Endothelial cell of umbilical vein (primary cell): ENCODE measurements around the gene SHROOM2. TPM values are rescaled to one million over a fixed set of nuclear protein-coding genes. Genes with fewer than 3 reads are reported as not detected.

ENCODE experiments used
- BruUV-seq: library from RNA; stranded (reverse); fragments of 400-500 nt; replicated peaks from 2 replicates; lab custom pipeline; 2021; lab: Mats Ljungman, UMichigan
- CTCF ChIA-PET: fragments of 300-600, 350-600 bp; sonication (Branson Sonifier 250); formaldehyde crosslinking; loops from one replicate; lab custom pipeline; 2021; ENCODE audit warnings: antibody characterized with exemption, inconsistent platforms; lab: Charles Lee
- POLR2A ChIA-PET: fragments of 300-600, 350-600 bp; sonication (Branson Sonifier 250); formaldehyde crosslinking; loops from one replicate; lab custom pipeline; 2021; ENCODE audit warnings: antibody characterized with exemption, inconsistent platforms; lab: Charles Lee
- DNase-seq: peaks from one replicate; pipeline ENCODE4 v3.0.0-alpha.2; 2011; ENCODE audit warnings: low read depth, low spot score
- FAIRE-seq: peaks from 2 replicates; lab custom pipeline; 2011; peaks lifted over from hg19 to GRCh38; lab: Jason Lieb, UNC
- H2AFZ ChIP-seq: 2 replicates; pipeline ENCODE4 v1.6.0; 2012; ENCODE audit warnings: low read depth, low read length, control low read depth, inconsistent platforms
- H3K27ac ChIP-seq: 2 replicates; pipeline ENCODE4 v1.5.1; 2011; ENCODE audit warnings: low read depth, mild to moderate bottlenecking, control low read depth, low read length, moderate library complexity; ENCODE audit not compliant: insufficient read depth
- H3K27me3 ChIP-seq, 2 experiments: 2 replicates each; pipeline versions ENCODE4 v1.6.0 to v1.6.1; 2011; ENCODE audit warnings: low read length in 2 of 2, mixed read lengths in 1 of 2; ENCODE audit not compliant: control insufficient read depth in 2 of 2, insufficient read depth in 2 of 2
- H3K36me3 ChIP-seq, 2 experiments: 2 replicates in 1 of 2; 3 replicates in 1 of 2; pipeline ENCODE4 v1.5.1; 2011; ENCODE audit warnings: low read length in 2 of 2, mild to moderate bottlenecking in 1 of 2, moderate library complexity in 1 of 2; ENCODE audit not compliant: control insufficient read depth in 2 of 2, insufficient read depth in 2 of 2; ENCODE audit errors: extremely low read depth in 1 of 2
- H3K4me1 ChIP-seq: 3 replicates; pipeline ENCODE4 v1.5.1; 2011; ENCODE audit warnings: mild to moderate bottlenecking, low read length; ENCODE audit not compliant: control insufficient read depth, insufficient read depth; ENCODE audit errors: extremely low read depth
- H3K4me2 ChIP-seq: 2 replicates; pipeline ENCODE4 v1.6.1; 2011; ENCODE audit warnings: low read length, control low read depth, mixed read lengths; ENCODE audit not compliant: insufficient read depth
- H3K4me3 ChIP-seq, 3 experiments: fragments of 200-600 bp in 1 of 3; sonication (generic), shearing (Covaris generic) in 1 of 3; replicated peaks in 1 of 3; 2 replicates each; pipeline ENCODE4 v1.5.1; 2011 to 2016; ENCODE audit warnings: control low read depth in 3 of 3, low read length in 3 of 3, mild to moderate bottlenecking in 2 of 3, inconsistent platforms in 1 of 3, low read depth in 1 of 3, moderate library complexity in 1 of 3; ENCODE audit not compliant: insufficient read depth in 1 of 3
- H3K79me2 ChIP-seq: 2 replicates; pipeline ENCODE4 v1.6.0; 2012; ENCODE audit warnings: low read length, inconsistent platforms; ENCODE audit not compliant: control insufficient read depth, insufficient read depth
- H3K9ac ChIP-seq: replicated peaks from 2 replicates; pipeline ENCODE3; 2011; ENCODE audit warnings: low read length, control low read depth; ENCODE audit not compliant: insufficient read depth; ENCODE audit errors: extremely low read depth
- H3K9me1 ChIP-seq: replicated peaks from 3 replicates; pipeline ENCODE4 v1.6.0; 2011; ENCODE audit warnings: mild to moderate bottlenecking, low read length; ENCODE audit not compliant: control insufficient read depth, insufficient read depth; ENCODE audit errors: extremely low read depth
- H3K9me3 ChIP-seq: replicated peaks from 2 replicates; pipeline ENCODE4 v1.5.1; 2012; ENCODE audit warnings: low read length, inconsistent platforms; ENCODE audit not compliant: control insufficient read depth, insufficient read depth
- H4K20me1 ChIP-seq: replicated peaks from 2 replicates; pipeline ENCODE3; 2011; ENCODE audit warnings: mild to moderate bottlenecking, low read length; ENCODE audit not compliant: control insufficient read depth, insufficient read depth; ENCODE audit errors: extremely low read depth
- EZH2 ChIP-seq: IDR thresholded peaks from 2 replicates; pipeline ENCODE4 v1.6.1; 2012; ENCODE audit warnings: borderline replicate concordance, low read depth, mild to moderate bottlenecking, moderate library complexity, low read length, inconsistent platforms; ENCODE audit not compliant: severe bottlenecking
- FOS ChIP-seq: IDR thresholded peaks from 2 replicates; pipeline ENCODE4 v1.6.1; 2011; ENCODE audit warnings: mild to moderate bottlenecking, low read length, moderate library complexity, borderline replicate concordance; ENCODE audit not compliant: insufficient read depth
- GATA2 ChIP-seq: IDR thresholded peaks from 2 replicates; pipeline ENCODE4 v1.7.0; 2011; ENCODE audit warnings: low read depth, mild to moderate bottlenecking, moderate library complexity, mixed read lengths, low read length; ENCODE audit not compliant: insufficient read length, insufficient read depth
- JUN ChIP-seq: IDR thresholded peaks from 2 replicates; pipeline ENCODE4 v1.6.1; 2011; ENCODE audit warnings: borderline replicate concordance, low read depth; ENCODE audit not compliant: insufficient read length, insufficient read depth
- MYC ChIP-seq: IDR thresholded peaks from one replicate; pipeline ENCODE4 v1.6.1; 2011; ENCODE audit warnings: mild to moderate bottlenecking, low read depth, low read length
- POLR2A ChIP-seq: IDR thresholded peaks from 2 replicates; pipeline ENCODE4 v1.6.1; 2012; ENCODE audit warnings: low read depth, mild to moderate bottlenecking, control low read depth, low read length
- POLR2AphosphoS5 ChIP-seq: IDR thresholded peaks from 2 replicates; pipeline ENCODE4 v1.6.1; 2012; ENCODE audit warnings: low read depth, mild to moderate bottlenecking, control low read depth, low read length, moderate library complexity; ENCODE audit not compliant: insufficient read depth
- dilution Hi-C: fragments of 300-500 bp; cut with MboI; formaldehyde crosslinking; loops from one replicate; pipeline ENCODE4 v1.15.0; 2019; ENCODE audit warnings: low sequenced_read_pairs; ENCODE audit not compliant: extremely low pct_ligation_motif_present
- intact Hi-C: fragments of 100-400 bp; cut with micrococcal nuclease; formaldehyde crosslinking; loops from one replicate; pipeline ENCODE4 v1.10.0; 2022
- polyA plus RNA-seq, 4 experiments: library from polyadenylated mRNA; depleted of rRNA in 3 of 4; stranded (reverse) in 3 of 4; unstranded in 1 of 4; fragments of >200 nt; gene quantifications; 2 replicates each; pipeline versions ENCODE4 v1.2.1 to v1.2.3, GENCODE V29; 2011 to 2012; ENCODE audit warnings: missing spikeins in 1 of 4
- total RNA-seq: library from RNA; stranded (reverse); gene quantifications from 2 replicates; pipeline ENCODE4 v1.2.3, GENCODE V29; 2021
- TF ChIP-seq, protein P1 (sequence below): IDR thresholded peaks from 2 replicates; pipeline ENCODE4 v1.6.1; 2011; ENCODE audit not compliant: insufficient read depth, insufficient read length
- TF ChIP-seq, protein P2 (sequence below), 2 donors: IDR thresholded peaks; 1 replicate in 1 of 2; 2 replicates in 1 of 2; pipeline ENCODE4 v1.5.1; 2011; ENCODE audit warnings: low read length in 2 of 2, mild to moderate bottlenecking in 2 of 2, moderate library complexity in 2 of 2, control low read depth in 1 of 2, inconsistent platforms in 1 of 2, low read depth in 1 of 2; ENCODE audit not compliant: insufficient read depth in 1 of 2; ENCODE audit errors: extremely low read depth in 1 of 2

SHROOM2 gene
- total and polyA plus RNA-seq, 2 donors (not counting 3 experiments of a cell fraction or from before 2014, with no cell fraction given), result 3.7 to 11.8 TPM

DNA sequence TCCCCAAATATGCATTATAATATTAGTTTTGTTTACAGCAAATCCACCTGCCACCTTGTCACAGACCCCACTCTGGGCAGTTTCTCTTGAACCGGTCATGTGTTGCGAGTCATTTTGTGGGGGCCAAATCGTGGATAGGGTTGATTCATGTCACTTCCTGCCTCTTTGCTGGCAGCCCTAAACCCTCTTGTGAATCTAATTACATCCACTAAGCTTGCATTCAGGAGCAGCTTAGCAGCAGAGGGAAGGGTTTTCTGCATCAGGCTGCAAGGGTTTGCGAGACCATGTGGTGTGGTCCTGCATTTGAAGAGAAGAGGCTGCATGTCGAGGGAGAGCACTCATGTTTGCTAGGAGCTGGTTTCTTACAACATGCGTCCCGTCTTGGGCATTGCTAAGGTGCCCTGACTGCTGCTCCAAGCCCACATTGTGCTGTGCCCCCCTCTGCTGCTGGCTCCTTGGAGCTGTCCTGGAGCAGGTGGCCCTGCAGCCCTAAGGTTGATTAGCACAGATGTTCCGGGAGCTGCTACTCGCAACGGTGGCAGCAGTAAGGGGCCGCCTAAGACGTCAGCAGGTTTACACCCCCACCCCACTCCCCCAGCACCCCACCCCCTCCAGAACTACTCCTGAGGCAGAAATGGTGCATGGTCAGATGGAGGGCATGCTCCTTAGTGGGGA, 92.1 kb downstream of the SHROOM2 start:
- Histone ChIP-seq H3K9me1 (no peaks in the 10 kb centered on the region), H3K79me2 (no peaks in the 10 kb centered on the region), H2AFZ (no peak overlapping the region), H3K9ac (no peak overlapping the region), H3K4me2 (no peak overlapping the region), H3K4me1 (peaks cover 24% of the 10 kb centered on the region), H3K9me3 (no peaks in the 10 kb centered on the region), H3K27me3 (no peaks in the 10 kb centered on the region), H4K20me1 (no peaks in the 10 kb centered on the region), H3K36me3 (no peaks in the 10 kb centered on the region), H3K4me3 (no peak overlapping the region), H3K27ac (no peak overlapping the region)
- FAIRE-seq (peak; percentile 76), DNase-seq (peak; percentile 24)
- ChIA-PET CTCF (interaction anchor here (1.1 kb wide), 1 partner anchor 241 kb away, joined by 3 read pairs; no protein-coding TSS in a partner anchor), POLR2A (no interaction called here)
- dilution Hi-C loops, result no loop called here
- intact Hi-C loops, result no loop called here
- TF ChIP-seq POLR2A (no peak), FOS (peak; percentile 37), POLR2AphosphoS5 (no peak), GATA2 (no peak), EZH2 (no peak)
- TF ChIP-seq, protein P1, sequence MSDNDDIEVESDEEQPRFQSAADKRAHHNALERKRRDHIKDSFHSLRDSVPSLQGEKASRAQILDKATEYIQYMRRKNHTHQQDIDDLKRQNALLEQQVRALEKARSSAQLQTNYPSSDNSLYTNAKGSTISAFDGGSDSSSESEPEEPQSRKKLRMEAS, result no peak
- BruUV-seq, result no TSS peak

DNA sequence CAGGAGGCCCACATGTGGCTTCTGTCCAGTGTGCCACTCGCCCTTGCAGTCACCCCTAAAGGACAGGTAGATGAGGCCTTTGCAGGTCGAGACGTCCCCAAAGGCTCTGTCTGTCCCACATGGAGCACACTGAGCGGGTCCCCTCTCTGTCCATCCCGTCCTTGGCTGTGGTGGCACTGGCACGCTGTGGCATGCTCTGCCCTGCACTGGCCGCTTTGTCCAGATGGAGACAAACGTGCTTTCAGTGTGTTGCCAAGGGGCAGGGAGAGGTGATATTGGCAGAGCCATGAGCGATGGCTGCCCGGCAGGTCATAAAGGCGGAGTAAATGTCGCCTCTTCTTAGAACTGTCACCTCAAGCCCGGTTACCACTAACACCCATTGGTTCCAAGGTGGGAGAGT, 94.0 kb downstream of the SHROOM2 start:
- no peak for FAIRE-seq

More for the DNA sequence above, 94.0 kb downstream of the SHROOM2 start:
- Histone ChIP-seq H3K27me3 (no peaks in the 10 kb centered on the region), H3K4me3 (no peak overlapping the region), H3K36me3 (no peaks in the 10 kb centered on the region), H3K9me3 (no peaks in the 10 kb centered on the region), H3K4me2 (no peak overlapping the region), H2AFZ (no peak overlapping the region), H3K9me1 (no peaks in the 10 kb centered on the region), H3K4me1 (peaks cover 42% of the 10 kb centered on the region), H3K9ac (no peak overlapping the region), H4K20me1 (no peaks in the 10 kb centered on the region), H3K27ac (no peak overlapping the region), H3K79me2 (no peaks in the 10 kb centered on the region)
- CTCF ChIA-PET, result no interaction called here
- POLR2A ChIA-PET, result no interaction called here
- intact Hi-C loops (no loop called here), dilution Hi-C loops (no loop called here)
- TF ChIP-seq JUN (no peak), FOS (no peak), GATA2 (no peak), POLR2A (no peak), MYC (no peak), POLR2AphosphoS5 (no peak), EZH2 (no peak)
- TF ChIP-seq, protein P2, sequence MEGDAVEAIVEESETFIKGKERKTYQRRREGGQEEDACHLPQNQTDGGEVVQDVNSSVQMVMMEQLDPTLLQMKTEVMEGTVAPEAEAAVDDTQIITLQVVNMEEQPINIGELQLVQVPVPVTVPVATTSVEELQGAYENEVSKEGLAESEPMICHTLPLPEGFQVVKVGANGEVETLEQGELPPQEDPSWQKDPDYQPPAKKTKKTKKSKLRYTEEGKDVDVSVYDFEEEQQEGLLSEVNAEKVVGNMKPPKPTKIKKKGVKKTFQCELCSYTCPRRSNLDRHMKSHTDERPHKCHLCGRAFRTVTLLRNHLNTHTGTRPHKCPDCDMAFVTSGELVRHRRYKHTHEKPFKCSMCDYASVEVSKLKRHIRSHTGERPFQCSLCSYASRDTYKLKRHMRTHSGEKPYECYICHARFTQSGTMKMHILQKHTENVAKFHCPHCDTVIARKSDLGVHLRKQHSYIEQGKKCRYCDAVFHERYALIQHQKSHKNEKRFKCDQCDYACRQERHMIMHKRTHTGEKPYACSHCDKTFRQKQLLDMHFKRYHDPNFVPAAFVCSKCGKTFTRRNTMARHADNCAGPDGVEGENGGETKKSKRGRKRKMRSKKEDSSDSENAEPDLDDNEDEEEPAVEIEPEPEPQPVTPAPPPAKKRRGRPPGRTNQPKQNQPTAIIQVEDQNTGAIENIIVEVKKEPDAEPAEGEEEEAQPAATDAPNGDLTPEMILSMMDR (IDR thresholded peaks at IDR 0.05; ENCODE audit: extremely low read depth in 1 of 2, insufficient read depth in 1 of 2, low read depth in 1 of 2, low read length in 2 of 2), result no peak
- TF ChIP-seq, protein P1, result no peak
- DNase-seq, result no peak
- BruUV-seq, result no TSS peak
